Umbilical cord (tissue), 2 donors: Measurements from ENCODE around the gene TBCC. TPM values are rescaled to one million over a fixed set of nuclear protein-coding genes. Genes with fewer than 3 reads are reported as not detected.
"Not testable (repeated sequence)": the region's sequence is repeated elsewhere in the genome, so short reads cannot be mapped to it uniquely, and the experiment has no call there.

ENCODE experiments used
- DNase-seq: peaks from one replicate; pipeline ENCODE4 v3.0.0-alpha.2; 2015; ENCODE audit warnings: low spot score
- total RNA-seq: library from RNA; depleted of rRNA; stranded (reverse); fragments of >200 nt; gene quantifications from one replicate; pipeline ENCODE4 v1.2.3, GENCODE V29; 2014; ENCODE audit warnings: low replicate concordance; ENCODE audit not compliant: insufficient read depth

The TBCC gene
- total RNA-seq, 1 donor from 2014 or later: 29.4 TPM

DNA sequence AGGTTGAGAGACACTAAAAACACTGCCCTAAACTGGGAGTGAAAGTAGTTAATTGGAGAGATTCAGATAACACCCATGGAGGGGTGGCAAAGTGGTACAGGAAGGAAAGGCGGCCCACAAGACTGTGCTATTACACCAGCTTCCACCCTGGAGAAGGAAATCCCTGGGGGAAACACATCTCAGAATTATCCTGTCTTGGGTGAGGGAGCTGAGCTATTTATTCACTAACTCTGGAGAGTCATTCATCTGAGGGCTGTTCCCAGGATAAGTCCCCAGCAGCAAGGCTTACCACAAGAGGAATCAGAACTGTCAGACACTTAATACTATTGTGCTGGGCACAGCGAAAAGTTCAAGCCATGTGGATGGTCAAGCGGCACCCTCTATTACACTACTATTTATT lies 9.9 kb downstream of the TBCC start:
- DNase-seq: no peak

DNA sequence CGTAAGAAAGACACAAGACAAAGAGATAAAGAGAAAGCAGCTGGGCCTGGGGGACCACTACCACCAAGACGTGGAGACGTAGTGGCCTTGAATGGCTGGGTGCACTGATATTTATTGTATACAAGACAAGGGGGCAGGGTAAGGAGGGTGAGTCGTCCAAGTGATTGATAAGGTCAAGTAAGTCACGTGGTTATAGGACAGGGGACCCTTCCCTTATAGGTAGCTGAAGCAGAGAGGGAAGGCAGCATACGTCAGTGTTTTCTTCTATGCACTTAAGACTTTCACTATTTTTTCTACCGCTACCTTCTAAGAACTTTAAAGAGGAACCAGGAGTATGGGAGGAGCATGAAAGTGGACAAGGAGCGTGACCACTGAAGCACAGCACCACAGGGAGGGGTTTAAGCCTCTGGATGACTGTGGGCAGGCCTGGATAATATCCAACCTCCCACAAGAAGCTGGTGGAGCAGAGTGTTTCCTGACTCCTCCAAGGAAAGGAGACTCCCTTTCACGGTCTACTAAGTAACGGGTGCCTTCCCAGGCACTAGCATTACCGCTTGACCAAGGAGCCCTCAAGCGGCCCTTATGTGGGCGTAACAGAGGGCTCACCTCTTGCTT lies 11.9 kb downstream of the TBCC start:
- not testable (repeated sequence) for DNase-seq

DNA sequence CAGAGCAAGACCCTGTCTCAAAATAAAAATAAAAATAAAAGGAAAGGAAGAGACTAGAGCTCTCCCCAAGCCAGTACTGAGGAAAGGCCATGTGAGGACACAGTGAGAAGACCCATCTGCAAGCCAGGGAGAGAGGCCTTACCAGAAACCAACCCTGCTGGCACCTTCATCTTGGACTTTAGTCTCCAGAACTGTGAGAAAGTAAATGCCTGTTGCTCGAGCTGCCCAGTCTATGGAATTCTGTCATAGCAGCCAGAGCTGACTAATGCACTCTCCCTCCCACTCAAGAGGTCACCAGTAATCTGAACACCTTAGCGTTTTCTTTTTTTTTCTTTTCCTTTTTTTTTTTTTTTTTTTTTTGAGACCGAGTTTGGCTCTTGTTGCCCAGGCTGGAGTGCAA lies 16.2 kb downstream of the TBCC start:
- no peak for DNase-seq

DNA sequence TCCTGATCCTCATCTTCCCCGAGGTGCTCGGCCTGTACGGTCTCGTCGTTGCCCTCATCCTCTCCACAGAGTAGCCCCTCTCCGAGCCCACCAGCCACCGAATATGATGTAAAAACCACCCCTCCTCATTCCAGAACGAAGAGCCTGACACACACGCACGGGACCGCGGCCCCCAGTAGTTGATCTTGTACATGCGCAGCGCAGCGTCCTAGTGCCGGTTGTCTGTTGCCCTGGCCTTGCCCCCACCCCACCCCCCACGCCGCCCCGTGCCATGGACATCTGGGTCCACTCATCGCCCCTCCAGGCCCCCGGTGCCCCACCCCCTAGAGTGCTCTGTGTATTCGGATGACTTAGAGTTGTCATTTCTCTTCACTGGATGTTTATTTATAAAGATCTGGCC lies 18.3 kb downstream of the TBCC start:
- no peak for DNase-seq

DNA sequence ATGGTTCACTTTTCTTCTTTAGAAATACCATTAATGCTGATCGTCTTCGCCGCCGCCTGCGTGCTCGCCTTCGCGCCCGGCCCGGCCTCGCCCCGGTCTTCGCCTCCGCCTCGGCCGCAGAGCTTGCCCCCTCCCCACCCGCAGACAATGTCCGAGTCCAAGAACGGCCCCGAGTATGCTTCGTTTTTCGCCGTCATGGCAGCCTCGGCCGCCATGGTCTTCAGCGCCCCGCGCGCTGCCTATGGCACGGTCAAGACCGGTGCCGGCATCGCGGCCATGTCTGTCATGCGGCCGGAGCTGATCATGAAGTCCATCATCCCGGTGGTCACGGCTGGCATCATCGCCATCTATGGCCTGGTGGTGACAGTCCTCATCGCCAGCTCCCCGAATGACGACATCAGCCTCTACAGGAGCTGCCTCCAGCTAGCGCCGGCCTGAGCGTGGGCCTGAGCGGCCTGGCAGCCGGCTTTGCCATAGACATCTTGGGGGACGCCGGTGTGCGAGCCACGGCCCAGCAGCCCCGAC lies 18.8 kb downstream of the TBCC start:
- peak; percentile 40 for DNase-seq

DNA sequence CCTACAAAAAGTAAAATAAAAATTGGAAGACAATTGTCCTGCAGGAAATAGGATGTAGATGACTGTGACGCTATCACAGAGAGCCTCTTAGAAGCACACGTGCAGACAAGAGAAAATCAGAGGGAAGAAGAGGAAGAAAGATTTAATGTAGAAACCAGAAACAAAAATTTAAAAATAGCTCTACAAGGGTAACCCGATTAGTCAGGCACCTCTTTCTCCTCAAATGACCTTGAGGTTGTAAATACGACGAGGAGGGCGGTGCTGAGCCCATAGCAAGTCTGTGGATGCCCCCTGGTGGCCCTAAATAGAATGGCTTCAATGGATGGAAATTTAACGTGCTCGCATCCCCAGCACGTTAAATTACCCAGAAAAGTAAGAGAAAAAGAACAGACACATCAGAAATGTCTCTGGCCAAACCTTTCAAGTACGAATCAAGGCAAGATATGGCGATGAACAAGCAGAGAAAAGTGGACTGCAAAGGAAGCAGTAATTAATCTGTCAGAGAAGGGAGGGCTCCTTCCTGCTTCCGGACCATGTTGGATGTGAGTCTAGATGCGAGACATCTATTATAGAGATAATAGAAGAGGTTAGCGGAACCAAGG lies 19.3 kb downstream of the TBCC start:
- DNase-seq: peak; percentile 91

DNA sequence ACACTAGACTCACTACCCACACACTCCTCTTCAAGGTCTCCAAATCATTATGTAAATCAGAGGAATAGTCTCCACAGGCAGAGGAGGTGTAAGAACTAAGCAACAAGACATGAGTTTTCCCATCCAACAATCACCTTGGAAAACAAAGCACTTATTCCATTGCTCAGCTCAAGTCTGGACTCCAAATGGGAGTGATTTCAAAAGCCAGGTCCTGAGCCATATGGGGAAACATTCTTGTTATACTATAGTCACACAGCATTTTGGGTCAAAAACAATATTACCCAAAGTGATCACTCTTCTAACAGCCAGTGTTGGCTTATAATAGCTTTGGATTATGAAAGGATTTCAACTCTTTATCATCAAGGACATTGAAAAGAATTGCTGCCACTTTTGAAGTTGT lies 19.9 kb downstream of the TBCC start:
- no peak for DNase-seq

DNA sequence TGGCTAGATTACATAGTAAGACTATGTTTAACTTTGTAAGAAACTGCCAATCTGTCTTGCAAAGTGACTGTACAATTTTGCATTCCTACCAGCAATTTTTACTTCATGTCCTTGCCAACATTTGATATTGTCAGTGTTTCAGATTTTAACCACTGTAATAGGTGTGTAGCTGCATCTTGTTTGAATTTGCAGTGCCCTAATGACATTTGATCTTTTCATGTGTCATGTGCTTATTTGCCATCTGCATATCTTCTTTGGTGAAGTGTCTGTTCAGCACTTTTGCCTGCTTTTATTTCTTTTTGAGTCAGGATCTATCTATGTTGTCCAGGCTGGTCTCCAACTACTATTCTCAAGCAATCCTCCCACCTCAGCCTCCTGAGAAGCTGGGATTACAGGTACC lies 21.1 kb downstream of the TBCC start:
- no peak for DNase-seq

DNA sequence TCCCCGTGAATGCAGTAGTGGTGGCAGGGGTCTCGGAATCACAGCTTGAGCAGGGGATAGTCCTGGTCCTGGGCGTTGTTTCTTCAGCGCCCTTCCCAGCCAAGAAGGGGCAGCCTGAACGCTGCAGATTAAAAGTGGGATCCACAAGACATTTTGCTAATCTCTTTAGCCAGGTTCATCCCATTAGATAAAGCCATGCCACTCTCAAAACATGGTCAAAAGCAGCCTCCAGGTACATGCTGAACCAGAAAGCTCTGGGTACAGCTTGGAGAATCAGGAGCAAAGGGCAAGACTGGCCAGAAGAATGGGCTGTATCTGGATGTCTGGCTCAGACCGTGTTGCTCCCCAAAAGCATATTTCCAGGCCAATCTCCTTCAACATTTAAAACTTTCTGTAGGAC lies 23.4 kb downstream of the TBCC start, which contains the start of gene PRPH2:
Gene PRPH2, minus strand, starts transcription at position 101 of the 400 bp plus-strand sequence. CDS start 263 bp downstream, outside the sequence.
- DNase-seq: no peak

DNA sequence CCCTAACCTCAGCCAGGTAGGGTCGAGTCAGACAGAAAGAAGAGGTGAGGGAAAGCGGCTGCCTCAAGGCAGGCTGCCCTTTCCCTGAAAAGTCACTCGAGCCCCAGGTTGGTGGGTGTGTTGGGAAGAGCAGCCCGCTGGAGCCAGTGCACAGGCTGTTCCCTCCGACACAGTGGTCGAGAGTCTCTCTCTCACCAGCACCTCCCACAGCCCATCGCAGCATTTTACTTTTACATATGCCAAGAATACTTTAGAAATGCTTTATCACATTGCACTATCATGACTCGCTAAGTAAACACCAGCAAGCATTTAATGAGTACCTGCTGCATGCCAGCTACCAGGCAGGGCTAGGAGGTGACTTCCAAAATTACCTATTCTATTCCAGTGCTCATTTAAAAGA lies 25.2 kb downstream of the TBCC start:
- no peak for DNase-seq

DNA sequence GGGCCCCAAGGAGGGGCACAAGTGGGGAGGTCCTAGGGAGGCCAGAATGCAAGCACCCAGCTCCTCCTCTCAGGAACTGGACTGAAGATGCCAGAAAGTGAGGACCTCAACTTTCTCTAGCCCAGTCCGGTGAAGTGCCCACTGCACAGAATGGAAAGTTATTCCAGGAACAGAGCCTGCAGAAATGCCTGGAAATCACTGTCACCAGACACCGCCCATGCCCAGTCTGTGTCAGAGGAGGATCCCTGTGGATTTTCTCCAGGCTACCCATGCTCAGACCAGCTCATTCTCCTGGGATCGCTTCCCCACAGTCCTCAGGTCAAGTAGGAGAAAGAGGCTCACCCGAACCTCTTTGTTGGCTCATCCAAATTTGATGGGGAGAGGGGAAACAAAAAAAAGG lies 30.0 kb downstream of the TBCC start:
- no peak for DNase-seq

DNA sequence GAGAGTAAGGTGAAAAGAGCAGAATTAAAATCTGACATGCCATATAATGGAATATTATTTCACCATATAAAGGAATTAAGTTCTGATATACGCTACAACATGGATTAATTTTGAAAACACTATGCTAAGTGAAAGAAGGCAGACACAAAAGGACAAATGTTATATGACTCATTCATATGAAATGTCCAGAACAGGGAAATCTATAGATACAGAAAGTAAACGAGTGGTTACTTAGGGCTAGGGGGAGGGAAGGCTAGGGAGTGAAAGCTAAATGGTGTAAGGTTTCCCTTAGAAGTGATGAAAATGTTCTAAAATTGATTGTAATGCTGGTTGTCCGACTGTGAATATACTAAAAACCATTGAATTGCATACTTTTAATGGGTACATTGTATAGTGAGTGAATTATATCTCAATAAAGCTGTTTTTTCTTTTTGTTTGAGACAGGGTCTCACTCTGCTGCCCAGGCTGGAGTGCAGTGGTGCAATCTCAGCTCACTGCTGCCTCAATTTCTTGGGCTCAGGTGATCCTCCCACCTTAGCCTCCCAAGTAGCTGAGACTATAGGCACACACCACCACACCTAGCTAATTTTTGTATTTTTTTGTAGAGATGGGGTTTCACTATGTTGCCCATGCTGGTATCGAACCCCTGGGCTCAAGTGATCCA lies 31.7 kb downstream of the TBCC start:
- DNase-seq: no peak

DNA sequence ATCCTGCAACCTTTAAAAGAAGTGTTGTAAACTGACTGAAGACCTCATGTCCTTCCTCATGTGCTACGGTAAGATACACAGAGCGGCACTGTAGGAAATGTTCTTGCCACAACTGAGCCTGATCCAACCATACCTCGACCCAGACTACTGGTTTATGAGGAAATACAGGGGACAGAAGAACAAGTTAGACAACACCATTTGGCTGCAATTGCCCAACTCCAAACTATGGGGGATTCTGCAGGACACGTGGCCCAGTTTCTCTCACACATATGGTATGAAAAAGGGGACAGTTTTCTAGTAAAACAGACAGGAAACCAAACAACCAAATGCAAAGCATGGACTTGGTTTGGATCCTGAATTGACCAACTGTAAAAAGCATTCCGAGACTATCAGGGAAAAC lies 34.0 kb downstream of the TBCC start:
- DNase-seq: no peak

DNA sequence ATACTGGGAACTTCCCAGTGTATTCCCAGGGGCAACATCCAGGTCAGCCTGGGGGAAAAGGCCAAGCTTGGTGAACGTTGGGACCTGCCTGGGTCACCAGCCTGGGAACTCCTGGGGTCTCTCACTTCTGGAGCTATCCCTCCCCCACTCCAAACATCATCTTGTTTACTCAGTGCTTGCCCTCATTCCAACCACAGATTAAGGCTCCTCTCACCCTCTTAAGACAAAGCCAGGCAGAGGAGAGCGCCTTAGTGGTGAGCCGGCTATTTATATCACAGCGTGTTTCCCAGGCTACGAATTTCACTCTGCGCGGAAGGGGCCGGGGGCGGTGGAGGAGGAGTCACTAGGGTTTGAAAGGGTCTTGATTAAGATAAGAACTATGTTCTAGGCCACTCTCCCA lies 35.6 kb downstream of the TBCC start:
- DNase-seq: peak; percentile 17

DNA sequence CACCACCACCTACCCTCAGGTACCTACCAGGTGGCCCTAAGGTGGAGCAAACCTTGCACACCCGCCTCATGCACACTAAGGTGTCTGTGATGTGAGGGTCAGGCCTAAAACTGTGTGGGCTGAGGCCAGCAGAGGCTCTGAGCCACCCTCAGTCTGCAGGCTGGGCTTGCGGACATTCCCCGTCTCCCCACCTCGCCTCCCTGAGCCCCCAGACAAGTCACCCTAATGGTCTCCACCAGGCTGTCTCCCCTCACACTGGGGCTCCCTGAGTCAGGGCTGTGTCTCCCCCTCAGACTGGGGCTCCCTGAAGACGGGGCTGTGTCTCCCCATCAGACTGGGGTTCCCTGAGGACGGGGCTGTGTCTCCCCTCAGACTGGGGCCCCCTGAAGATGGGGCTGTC lies 36.0 kb downstream of the TBCC start:
- no peak for DNase-seq

DNA sequence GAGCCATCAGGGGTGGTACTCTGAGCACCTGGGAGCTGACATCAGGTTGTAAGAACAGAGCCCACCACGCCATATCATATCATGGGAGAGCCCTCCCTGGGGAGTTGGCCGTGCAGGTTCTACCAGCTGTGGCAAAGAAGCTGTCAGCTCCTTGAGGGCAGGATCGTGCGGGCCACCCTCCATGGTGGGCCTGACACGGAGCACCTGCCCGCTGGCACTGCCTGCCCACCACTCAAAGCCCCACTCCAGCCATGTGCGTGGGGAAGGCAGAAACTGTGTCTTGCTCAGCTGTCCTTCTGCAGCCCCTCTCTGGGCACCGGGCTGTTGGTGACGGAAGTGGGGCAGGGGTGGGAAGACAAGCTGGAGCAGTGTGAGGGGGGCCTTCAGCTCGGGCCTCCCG lies 37.8 kb downstream of the TBCC start:
- no peak for DNase-seq

DNA sequence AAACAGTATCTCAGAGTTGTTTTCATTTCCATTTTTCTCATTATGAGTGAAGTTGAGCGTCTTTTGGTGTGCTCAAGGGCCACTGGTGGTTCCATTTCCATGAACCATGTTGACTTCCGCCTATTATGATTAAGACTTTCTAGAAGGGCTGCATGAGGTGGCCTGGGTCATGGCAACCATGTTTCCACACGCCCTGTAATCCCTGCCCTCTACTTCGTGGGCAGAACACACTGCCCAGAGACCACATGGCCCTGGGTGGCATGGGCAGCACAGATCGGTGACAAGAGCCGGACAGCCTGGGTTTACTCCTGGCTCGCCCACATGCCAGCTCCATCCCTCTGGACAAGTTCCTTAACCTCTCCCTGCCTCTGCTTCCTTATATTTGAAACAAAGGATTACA lies 38.3 kb downstream of the TBCC start:
- no peak for DNase-seq

DNA sequence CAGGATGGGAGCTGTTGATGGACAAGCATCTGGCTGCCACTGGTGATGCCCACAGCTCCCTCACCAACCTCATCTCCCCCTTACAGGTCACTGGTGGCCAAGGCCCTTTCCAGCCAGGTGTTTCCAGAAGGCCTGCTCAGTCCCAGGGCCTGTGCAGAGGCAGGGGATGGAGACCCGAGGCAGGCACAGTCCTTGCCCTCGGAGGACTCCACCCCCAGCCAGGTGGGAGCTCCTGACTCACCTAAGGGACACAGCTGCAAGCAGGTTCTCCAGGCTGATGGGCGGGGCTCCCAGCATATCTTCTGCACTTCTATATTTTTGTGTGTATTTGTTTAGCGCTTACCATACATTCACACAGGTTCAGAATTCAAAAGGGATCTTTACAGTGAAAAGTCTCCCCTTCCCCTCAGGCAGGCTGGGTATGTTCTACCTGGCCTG lies 40.9 kb downstream of the TBCC start:
- no peak for DNase-seq

DNA sequence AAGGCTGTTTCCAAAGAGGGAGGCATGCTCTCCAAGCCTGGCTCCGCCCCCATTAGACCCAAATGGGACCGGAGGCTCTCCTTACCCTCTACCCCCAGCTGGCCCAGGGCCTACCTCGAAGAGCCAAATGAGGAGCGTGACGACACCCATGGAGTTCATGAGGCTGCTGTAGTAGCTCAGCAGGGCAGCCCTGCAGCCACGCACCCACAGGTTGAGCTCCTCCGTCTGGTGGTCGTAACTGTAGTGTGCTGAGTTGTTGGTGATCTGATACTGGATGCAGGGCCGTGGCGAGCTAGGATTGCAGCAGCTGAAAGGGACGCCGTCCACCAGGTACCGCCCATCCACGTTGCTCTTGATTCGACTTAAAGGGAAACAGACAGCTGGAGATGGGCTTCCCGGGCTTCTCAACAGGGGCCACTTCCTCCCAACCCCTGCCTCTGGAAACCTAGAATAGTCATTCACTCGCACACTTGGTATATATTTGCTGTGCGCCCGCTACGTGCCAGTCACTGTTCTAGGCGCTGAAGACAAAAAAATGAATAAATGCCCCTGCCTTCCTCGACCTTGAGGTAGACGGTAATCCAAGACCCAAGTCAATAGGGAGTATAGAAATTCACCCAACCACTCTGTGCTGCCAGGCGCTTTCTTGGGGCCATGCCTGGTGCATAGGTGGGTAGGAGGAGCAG lies 41.5 kb downstream of the TBCC start:
- DNase-seq: peak; percentile 88

DNA sequence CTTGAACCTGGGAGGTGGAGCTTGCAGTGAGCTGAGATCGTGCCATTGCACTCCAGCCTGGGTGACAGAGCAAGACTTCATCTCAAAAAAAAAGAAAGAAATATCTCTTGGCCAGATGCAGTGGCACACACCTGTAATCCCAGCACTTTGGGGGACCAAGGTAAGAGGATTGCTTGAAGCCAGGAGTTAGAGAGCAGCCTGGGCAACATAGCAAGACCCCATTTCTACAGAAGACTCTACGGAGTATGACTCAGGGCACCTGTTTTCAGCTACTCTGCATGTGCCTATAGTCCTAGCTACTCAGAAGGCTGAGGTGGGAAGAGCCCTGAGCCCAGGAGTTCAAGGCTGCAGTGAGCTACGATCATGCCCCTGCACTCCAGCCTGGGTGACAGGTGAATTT lies 43.1 kb downstream of the TBCC start:
- DNase-seq: not testable (repeated sequence)

DNA sequence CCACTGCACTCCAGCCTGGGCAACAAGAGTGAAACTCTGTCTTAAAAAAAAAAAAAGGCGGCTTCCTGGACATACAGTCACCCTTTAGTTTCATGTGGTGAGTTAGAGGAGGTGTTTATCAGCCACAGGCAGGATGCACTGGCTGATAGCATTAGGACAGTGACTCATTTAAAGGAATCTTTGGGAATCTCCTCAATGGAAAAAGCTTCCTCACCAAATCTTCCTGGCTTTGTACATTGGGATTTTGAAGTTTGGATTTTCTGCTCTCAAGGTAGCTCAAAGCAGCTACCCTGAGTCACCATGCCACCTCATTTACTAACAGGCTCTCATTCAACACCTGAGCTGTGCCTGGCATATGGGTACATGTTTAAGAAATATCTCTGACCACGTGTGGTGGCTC lies 43.7 kb downstream of the TBCC start:
- DNase-seq: peak; percentile 35

DNA sequence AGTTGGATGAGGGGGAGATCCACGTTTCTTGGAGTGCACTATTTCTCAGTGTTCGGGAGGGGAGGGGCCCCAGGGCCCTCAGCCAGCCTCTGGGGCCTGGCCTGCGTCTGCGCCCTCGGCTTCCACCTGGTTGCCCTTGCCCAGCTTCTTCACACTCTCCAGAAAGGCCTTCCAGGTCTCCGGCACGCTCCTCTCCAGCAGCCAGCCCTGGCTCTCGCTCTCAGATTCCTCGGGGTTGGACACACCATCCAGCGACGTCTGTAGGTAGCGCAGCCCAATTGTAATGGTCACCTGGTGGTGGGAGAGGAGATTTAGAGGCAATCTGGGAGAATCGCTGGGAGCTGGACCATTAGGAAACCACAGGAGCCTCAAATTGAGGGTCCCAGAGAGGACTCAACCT lies 47.7 kb downstream of the TBCC start:
- DNase-seq: no peak
